OCI-LY1 (cell line): ENCODE data around the gene VWDE.
"Not testable (repeated sequence)": the region's sequence is repeated elsewhere in the genome, so short reads cannot be mapped to it uniquely, and the experiment has no call there.

Source experiments
- EZH2 ChIP-seq: fragments of 200-600 bp; sonication (generic), shearing (Covaris generic); IDR thresholded peaks from 2 replicates; pipeline ENCODE4 v1.8.0; 2017; ENCODE audit warnings: borderline replicate concordance, mixed run types, mild to moderate bottlenecking, antibody characterized with exemption, low read length, moderate library complexity, mixed read lengths
- TF ChIP-seq, protein P1 (sequence below): fragments of 200-600 bp; sonication (generic), shearing (Covaris generic); IDR thresholded peaks from 2 replicates; pipeline ENCODE4 v1.5.1; 2017; ENCODE audit warnings: mild to moderate bottlenecking, antibody characterized with exemption, low read length, moderate library complexity, mixed read lengths

DNA sequence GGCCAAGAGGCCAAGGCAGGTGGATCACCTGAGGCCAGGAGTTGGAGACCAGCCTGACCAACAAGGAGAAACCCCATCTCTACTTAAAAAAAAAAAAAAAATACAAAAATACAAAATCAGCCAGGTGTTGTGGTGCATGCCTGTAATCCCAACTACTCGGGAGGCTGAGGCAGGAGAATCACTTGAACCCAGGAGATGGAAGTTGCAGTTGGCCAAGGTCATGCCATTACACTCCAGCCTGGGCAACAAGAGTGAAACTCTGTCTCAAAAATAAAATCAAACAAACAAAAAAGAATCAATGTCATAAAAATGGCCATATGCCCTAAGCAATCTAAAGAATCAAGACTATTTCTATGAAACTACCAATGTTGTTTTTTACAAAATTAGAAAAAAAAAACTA, 7.0 kb downstream of the VWDE start:
- TF ChIP-seq, protein P1, sequence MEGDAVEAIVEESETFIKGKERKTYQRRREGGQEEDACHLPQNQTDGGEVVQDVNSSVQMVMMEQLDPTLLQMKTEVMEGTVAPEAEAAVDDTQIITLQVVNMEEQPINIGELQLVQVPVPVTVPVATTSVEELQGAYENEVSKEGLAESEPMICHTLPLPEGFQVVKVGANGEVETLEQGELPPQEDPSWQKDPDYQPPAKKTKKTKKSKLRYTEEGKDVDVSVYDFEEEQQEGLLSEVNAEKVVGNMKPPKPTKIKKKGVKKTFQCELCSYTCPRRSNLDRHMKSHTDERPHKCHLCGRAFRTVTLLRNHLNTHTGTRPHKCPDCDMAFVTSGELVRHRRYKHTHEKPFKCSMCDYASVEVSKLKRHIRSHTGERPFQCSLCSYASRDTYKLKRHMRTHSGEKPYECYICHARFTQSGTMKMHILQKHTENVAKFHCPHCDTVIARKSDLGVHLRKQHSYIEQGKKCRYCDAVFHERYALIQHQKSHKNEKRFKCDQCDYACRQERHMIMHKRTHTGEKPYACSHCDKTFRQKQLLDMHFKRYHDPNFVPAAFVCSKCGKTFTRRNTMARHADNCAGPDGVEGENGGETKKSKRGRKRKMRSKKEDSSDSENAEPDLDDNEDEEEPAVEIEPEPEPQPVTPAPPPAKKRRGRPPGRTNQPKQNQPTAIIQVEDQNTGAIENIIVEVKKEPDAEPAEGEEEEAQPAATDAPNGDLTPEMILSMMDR, result not testable (repeated sequence)
- not testable (repeated sequence) for TF ChIP-seq EZH2
